Cerebellar nuclear complex (tissue), 1 donor: ENCODE measurements around the gene PPDPF.

Experiments
- DNase-seq, 2 experiments: peaks; one replicate each; lab custom pipeline; 2025; lab: John Stamatoyannopoulos, UW

Gene PPDPF

DNA sequence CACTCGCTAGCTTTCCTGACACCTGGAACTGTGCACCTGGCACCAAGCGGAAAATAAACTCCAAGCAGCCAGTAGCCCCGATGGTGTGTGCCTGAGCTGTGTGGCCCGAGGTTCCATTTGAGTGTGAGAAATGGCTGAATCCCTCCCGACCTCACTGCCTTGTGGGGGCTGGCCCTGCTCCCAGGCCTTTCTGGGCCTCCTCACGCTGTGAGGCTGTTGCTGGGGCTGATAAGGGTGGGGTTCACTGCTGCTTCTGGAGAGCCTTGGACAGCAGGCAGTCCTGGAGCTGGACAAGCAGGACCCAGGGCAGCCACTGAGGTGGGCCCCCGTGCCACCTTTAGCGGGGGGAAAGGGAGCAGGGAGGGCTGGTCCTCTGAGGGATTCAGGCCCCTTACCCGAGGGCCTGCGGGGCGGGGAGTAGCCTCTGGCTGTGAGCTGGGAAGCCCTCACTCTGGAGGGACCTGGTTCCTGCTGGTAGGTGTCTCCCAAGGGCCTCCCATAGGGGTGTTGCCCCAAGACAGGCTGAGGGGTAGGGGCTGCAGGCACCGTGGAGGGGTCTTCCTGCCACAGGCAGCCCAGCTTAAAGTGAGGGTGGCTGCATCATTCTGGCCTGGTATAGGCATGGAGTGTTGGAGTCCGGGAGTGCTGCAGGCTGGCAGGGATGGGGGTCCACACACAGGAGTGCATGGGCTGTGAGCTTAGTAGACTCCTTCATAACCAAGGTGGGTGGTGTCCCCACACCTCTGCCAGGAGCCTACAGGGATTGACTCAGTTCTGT lies 1.7 kb downstream of the PPDPF start:
- DNase-seq: no peak

- DNase-seq: no peak
Observed at GRCh38 chr20:63522981-63523611, 2.5 kb downstream of the PPDPF start.

DNA sequence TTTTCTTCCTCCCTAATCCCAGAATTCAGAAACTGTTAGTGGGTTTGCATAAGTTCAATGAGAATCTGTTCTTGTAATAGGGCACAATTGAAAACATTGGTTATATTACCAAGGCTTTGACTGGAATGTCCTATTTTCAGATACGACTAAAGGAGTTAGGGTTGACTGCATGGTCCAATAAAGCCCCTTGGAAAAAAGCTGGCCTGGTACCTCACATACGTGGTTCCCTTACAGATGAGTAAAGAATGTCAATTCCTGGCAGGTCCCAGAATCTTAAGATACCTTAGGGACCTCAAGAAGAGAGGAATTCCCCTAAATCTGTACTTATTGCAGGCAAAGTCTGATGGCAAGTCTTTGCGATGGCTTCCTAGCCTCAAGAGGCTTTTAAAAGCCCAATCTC lies 4.6 kb downstream of the PPDPF start:
- DNase-seq: no peak

DNA sequence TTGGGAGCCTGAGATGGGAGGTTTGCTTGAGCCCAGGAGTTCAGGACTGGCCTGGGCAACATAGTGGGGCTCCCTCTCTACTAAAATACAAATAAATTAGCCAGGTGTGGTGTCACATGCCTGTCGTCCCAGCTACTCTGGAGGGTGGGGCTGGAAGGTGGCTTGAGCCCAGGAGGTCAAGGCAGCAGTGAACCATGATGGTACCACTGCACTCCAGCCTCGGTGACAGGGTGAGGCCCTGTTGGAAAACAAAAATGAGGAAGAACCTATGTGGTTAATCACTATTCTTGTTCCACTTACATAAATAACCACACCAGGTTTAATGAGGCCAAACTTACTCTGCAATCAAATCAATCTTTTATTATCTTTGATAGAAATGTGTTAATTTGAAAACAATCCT lies 5.4 kb downstream of the PPDPF start:
- DNase-seq: no peak

DNA sequence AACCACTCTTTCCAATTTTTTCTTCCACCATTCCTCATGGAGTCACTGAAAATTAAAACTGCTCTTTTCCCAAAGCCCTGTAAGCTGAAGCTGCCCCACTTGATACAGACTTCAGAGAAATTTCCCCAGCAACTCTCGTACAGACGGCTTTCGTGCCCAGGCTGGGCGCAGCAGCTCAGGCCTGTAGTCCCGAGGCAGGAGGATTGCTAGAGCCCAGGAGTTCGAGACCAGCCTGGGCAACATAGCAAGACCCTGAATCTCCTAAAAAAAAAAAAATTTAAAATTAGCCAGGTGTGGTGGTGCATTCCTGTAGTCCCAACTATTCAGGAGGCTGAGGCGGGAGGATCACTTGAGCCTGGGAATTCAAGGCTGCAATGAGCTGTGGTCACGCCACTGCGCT lies 6.6 kb downstream of the PPDPF start:
- DNase-seq: no peak

DNA sequence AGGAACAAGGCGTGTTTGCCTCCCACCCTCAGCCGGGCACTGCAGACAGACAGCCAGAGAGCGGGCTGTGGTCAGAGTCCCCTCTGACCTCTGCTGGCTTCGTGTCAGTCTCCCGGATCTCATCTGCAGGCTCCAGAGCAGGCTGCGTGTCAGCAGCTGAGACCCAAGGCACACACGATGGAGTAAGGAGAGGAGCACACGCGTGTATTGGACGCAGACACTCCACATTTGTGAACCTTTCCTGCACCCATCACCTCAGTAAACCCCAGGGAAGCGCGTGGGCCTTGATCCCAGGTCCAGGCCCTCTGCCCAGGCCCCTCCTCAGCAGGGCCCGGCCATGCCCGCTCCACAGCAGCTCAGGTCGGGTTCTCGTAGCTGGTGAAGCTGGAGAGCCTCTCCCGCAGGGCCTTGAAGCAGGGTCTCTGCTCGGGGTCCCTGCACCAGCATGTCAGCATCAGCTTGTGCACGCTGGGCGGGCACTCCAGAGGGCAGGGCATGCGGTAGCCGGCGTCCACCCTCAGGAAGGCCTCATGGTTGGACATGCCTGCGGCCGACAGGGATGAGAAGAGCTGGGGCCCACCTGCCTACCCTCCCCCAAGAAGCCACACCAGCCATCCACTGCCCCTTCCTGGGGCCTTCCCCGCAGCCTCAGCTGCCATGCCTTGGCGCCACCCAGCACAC lies 8.8 kb downstream of the PPDPF start:
- no peak for DNase-seq

- DNase-seq: no peak
Observed at GRCh38 chr20:63529861-63530787, 9.6 kb downstream of the PPDPF start.

GRCh38 chr20:63530788-63531160 lies 10.2 kb downstream of the PPDPF start:
- no peak for DNase-seq

DNA sequence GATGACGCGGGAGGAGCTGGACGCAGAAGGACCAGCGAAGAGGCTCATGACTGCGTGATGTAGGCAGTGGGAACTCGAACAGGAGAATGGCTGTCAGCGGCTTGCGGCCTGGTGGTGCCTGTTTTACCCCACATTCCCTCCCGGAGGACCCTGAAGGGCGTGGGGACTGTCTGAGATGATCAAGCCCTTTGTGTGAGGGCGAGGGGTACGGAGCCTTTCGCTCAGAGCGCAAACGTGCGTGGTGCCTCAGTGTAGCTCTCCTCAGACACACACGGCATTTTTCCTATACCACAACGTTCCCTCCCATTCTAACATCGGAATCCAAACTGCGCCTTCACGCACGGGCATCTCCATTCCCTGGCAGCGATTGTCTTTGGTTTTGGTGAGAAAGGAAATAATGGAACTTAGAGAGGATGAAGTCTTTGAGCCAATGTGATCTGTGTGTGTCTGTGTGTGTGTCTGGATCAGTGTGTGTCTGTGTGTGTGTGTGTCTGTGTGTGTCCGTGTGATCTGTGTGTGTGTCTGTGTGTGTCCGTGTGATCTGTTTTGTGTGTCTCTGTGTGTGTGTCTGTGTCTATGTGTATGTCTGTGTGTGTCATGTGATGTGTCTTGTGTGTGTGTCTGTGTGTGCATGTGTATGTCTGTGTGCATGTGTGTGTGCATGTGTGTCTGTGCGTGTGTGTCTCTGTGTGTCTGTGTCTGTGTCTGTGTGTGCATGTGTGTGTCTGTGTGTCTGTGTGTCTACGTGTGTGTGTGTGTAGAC lies 11.3 kb downstream of the PPDPF start:
- DNase-seq: no peak

DNA sequence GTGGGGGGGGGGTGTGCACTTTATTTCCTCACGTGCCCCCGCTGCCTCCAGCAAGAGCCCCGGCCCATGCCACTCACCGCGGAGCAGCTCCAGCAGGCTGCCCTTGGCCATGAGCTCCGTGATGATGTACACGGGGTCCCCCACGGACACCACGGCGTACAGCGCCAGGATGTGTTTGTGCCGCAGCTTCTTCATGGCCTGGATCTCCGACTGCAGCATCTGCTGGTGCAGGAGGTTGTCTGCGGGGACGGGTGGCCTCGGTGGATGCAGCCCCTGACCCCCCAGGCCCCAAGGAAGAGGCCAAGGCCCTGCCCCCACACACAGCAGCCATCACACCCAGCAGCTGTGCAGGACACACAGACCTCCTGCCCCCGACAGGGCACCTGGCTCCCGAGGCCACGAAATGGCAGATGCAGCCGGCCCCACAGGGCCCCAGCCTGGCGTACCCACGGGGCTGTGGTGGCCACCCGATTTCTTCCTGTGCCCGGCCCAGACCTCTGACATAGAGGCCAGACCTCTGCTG lies 11.9 kb downstream of the PPDPF start:
- DNase-seq: no peak

DNA sequence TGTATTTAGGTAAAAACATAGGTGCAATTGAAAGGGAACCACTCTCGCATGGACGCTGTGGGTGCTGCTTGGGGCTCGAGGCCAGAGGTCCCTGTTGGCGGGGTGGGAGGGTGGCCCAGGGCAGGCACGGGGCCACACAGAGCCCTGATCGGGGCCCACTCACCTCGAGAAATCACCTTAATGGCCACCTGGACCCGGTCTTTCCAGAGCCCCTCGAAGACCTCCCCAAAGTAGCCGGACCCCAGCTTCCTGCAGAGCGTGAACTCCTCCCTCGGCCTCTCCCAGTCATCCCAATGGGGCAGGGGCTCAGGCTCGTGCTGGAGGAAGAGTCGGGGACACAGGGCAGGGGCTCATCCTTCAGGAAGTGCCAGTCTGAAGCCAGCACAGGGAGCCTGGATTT lies 12.8 kb downstream of the PPDPF start:
- DNase-seq: no peak

DNA sequence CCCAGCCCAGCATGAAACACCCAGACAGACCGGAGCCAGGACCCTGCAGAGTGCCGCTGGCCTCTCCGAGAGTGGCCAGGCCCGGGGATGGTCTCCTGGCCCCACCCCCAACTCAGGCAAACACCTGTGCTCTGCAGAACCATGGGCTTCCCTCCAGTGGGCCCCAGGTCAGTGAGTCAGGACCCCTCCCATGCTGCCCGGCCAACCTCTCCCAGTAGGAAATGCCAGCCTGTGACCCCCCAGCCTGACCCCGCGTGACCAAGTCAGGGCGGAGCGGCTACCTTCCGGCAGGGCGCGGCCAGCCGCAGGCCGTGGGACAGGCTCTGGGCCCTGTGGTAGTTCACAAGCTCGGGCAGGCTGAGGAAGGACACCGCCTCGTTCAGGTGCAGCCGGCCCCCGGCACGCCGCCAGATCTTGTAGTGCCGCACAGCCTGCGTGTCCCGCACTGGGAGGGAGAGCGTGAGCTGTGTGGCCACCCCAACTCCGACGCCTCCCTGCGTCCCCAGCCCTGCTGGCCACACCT lies 13.4 kb downstream of the PPDPF start:
- DNase-seq: no peak

- no peak for DNase-seq
Observed at GRCh38 chr20:63534427-63534830, 13.9 kb downstream of the PPDPF start.

DNA sequence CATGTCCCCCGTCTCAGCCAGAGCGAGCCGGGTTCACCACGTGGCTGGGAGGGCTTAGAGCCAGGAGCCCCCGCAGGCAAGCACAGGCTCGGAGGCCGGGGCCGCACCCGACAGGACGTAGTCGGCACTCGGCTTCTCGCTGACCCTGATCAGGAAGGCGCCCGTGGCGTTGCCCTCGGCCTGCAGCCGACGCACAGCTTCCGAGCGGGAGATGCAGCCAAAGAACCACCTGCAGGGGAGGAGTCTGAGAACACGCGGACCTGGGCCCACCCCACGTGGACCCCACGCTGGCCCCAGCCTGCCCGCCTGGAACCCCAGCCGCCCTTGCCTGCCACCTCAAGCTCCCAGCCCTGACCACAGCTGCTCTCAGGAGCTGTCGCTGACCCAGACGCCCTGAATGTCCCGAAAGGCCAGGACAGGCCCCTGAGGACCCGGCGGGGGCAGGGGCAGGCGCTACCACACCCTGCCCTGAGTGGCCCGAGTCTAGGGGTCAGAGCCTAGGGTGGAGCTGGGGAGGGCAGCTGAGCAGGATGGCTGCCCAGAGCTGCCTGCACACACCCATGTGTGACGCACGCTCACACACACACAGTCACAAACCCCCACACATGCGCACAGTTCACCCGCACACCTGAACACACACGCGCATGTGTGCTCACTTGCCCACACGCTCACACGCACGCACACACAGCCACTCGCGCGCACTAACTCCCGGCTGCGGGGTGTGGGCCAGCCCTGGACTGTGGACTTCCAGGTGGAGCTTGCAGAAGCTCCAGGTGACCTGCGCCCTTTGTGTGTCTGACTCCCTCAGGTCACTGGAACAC lies 14.5 kb downstream of the PPDPF start:
- DNase-seq: no peak

DNA sequence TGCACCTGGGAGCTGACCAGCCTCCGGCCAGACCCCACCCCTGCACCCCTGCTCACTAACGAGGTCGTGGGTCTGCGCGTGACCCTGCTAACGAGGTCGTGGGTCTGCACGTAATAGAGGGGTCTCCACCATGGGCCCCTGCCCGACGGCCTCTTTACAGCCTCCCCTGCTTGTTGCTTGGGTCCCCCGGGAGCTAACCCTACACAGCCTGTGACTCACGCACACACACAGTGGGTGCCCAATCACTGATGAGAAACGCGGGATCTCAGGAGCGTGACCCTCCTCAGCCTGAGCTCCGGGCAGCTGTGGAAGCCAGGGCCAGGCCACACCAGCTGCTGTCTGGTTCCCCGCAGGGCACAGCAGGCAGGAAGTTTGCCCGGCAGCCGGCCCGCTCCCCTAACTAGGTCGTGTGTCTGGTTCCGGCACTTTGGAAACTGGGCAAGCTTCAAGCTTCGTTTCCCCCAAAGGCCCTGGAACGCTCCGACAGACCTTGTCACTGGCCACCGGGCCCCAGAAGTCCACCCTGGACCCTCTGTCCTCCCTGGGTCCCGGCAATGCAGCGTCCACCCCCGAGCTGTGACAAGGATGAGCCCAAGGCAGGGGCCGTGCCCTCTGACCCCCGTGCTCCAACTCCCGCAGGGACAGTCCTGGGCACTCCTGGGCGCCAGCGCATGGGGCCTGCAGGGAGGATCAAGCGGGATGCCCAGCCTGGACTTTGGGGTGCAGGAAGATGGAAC lies 15.8 kb downstream of the PPDPF start:
- no peak for DNase-seq

- no peak for DNase-seq
Observed at GRCh38 chr20:63536997-63537524, 16.5 kb downstream of the PPDPF start, which contains the start of gene PTK6. TSS of gene PTK6 (minus strand) at chr20:63537376. CDS start at chr20:63537314, 62 bp downstream.

- no peak for DNase-seq
Observed at GRCh38 chr20:63537525-63538203, 17.1 kb downstream of the PPDPF start.
